Adipose tissue (tissue), 3 donors: ENCODE measurements around the gene HS6ST3. TPM values are rescaled to one million over a fixed set of nuclear protein-coding genes. Genes with fewer than 3 reads are reported as not detected.

Experiments
- H3K27ac ChIP-seq: one replicate; pipeline ENCODE4 v1.5.1; 2013; ENCODE audit warnings: low read depth, low read length
- WGBS, 3 donors: extraction: QIAGEN DNeasy Blood & Tissue Kit; methylation state at CpG; one replicate each; pipeline ENCODE4 v1.1.7; 2013; 5-methylcytosine and 5-hydroxymethylcytosine counted together
- polyA plus RNA-seq, 3 donors: library from polyadenylated mRNA; stranded (reverse); fragments of 200-250 nt; gene quantifications; one replicate each; pipeline ENCODE4 v1.2.3, GENCODE V29; 2013
- donor health status: healthy with polysubstance abuse.
- donor health status: Bipolar disorder and iron deficiency.
- donor health status: healthy.

The HS6ST3 gene
- polyA plus RNA-seq, 3 donors, result 0.07 to 0.47 (median 0.34) TPM

DNA sequence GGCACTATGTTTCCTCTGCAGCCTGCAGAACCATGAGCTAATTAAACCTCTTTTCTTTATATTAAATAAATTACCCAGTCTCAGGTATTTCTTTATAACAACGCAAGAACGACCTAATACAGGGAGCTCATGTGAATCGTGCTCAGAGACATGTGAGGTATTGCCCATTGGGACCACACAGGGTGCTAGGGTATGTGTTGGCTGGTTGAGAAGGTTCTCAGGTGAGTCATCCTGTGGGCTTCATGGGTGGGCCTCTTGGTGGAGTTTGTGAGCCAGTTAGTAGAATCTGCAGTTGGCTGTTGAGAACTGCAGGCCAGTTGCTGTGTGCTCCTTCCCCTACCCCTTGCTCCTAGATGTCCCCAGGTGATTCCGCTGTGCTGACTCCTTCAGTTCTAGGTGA is 163.0 kb downstream of the HS6ST3 start:
- WGBS, 3 donors, result 93 to 94% (median 94%) methylated on average over 4 of the region's 4 CpGs

DNA sequence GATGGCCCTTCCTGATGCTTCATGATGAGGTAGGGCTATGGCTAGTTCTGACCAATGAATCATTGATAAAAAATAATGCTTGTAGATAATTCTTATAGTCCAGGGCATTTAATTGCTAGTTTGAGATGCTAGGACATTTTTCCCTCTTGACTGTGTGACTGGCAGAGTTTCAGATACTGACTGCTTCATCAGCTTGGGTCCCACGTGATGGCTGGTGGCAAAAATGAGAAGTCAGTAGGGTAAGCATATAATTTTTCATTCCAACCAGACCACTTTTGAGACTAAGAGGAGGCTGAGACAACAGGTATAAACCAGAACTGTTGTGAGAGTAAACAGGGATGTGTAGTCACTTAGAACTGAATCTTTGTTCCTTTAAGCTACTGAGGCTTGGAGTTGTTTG is 183.3 kb downstream of the HS6ST3 start:
- no peak overlapping the region for H3K27ac ChIP-seq
- 58 to 69% (median 65%) methylated on average over 1 of the region's 1 CpG for WGBS, 3 donors

More for the DNA sequence above, 163.0 kb downstream of the HS6ST3 start:
- no peak overlapping the region for H3K27ac ChIP-seq

DNA sequence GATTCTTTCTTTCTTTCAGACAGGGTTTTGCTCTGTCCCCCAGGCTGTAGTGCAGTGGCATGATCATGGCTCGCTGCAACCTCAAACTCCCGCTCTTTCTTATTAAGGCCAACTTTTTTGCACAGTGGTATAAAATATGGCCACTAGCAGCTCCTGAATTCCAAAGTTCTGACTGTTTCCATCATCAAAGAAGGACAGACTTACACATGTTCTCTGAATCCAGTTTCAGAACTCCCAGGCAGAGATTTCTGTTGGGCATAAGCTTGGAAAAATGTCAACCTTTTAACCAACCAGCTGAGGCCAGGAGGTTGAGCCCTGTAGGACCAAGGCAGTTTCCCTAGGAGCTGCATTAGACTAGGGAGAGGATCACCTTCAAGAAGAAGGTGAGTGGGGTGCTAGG is 184.1 kb downstream of the HS6ST3 start:
- no peak overlapping the region for H3K27ac ChIP-seq
- WGBS, 3 donors, result 93 to 98% (median 97%) methylated on average over 2 of the region's 2 CpGs

DNA sequence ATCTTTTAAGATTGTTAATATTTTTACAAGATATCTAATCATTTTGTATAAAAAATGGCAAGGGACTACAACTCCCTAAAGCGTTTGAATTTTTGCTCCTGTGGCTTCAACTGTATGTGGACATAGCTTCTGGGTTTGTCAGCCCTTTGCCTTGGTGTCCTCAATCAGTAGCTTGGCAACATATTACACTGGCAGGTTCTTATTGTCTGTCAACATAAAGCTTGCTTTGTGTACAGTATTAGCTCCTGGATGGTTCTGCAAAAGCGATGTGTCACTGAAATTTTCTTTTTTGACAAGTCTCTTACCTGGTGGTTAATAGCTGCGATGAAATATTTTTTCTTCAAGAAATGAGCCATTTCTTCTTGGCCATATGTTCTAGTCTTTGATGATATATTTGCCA is 190.0 kb downstream of the HS6ST3 start:
- H3K27ac ChIP-seq, result no peak overlapping the region
- 73 to 92% (median 89%) methylated on average over 3 of the region's 3 CpGs for WGBS, 3 donors

DNA sequence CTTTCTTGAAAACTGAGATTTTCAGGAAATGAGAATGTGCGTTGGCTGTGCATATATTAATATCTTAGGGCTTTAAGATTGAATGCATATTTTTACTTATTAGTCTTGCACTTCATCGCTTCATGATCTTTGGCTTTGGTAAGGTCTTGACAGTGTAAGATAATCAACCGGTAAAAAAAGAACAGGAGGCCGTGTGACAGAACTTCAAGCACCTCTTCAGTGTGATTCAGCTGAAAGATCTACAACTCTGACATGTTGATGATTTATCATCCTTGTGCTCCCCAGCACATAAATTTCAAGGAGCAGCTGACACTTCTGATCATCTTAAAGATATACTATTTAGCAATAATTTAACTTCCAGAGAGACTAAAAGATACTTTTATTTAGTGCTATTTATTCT is 195.1 kb downstream of the HS6ST3 start:
- 74 to 83% (median 78%) methylated on average over 4 of the region's 4 CpGs for WGBS, 3 donors
- H3K27ac ChIP-seq, result no peak overlapping the region

DNA sequence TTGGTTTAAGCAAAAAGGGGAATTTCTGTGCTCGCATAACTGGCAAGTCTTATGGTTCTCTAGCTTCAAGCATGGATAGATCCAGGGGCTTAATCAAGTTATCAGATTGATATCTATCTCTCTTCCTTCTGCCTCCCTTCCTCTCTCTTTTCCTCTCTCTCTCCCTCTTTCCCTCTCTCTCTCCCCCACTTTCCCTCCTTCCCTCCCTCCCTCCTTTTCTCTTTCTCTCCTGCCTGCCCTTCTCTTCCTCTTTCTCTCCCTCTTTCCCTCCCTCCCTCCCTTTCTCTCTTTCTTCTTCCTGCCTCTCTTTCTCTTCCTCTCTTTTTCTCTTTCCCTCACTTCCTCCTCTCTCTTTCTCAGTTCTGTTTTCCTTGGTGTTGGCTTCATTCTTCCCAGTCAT is 195.8 kb downstream of the HS6ST3 start:
- WGBS, 3 donors, result 75 to 98% (median 95%) methylated on average over 1 of the region's 1 CpG
- H3K27ac ChIP-seq, result no peak overlapping the region

DNA sequence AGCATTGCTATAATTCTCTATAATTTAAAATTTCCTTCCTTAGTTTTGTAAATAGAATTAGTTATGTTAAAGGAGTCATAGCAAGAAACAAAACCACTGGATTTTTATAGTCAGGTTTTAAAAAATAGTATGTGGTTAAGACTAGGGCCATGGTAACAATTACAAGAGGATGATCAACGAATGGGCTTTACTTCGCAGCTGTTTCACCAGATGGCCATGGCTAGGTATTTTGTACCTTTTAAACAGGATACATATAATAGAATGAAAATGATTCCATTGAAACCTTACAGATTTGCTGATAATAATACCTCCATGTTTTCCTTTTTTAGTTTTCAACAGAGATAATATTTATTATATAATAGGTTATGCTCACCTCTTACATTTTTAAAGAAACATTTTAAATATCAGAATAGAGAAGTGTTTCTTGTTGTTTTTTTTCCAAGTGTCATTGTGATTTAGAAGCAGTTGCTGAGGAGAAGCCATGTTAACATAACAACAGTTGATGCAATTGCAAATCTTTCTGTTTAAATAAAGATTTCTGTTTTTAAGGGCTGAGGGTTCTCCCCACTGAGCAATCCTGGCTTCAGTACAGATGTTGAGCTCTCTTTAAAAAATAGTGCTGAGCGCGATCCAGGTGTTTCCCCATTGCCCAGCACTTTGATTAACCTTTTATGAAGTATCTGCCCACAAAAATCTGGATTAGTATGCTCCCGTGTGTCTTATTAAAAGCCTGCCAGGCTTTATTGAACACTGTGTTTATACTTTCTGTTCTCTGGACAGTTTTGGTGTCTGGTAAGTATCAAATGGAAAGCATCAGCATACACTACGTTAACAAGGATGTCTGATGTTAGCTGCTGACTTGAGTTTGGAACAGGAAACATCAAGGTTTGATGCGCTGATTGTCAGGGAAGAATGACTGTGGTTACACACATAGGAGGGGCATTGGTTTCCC is 205.3 kb downstream of the HS6ST3 start:
- H3K27ac ChIP-seq, result no peak overlapping the region
- 49 to 66% (median 52%) methylated on average over 7 of the region's 7 CpGs for WGBS, 3 donors

DNA sequence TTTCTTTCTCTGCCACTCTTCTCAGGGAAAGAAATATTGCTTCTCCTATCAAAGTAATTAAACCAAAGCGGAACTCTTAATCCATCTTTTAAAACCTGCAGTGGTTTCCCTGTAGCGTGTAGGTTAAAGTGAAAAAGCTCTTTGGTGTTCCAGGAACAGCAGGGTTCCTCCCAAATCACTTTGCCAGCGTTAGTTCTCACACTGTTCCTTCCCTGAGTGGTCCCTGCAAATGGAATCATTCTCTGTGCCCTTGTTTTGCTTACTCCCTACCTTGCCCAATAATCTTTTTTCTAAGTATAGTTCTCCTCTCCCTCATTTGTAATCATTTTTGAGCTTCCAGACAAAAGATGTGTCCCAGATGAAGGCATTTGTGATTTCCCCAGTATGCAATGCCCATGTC is 207.5 kb downstream of the HS6ST3 start:
- no peak overlapping the region for H3K27ac ChIP-seq
- WGBS, 3 donors, result 73 to 78% (median 77%) methylated on average over 3 of the region's 3 CpGs

DNA sequence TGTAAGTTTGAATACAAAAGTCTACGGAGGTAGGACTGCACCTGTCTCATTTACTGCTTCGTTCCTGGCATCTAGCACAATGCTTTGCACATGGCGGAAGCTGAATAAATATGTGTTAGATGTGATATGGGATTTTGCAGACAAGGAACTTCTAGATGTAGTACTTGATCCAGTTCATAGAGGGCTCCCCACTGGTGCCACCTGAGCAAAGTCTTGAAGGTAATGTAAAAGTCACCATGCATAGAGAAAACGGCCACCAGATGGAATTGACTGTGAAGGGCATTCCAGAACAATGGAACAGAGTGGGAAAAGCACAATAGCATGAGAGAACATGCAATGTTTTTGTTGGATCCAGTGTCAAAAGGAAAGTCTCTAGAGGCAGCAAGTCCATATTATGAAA is 209.3 kb downstream of the HS6ST3 start:
- no peak overlapping the region for H3K27ac ChIP-seq
- WGBS, 3 donors, result 75 to 90% (median 84%) methylated on average over 4 of the region's 4 CpGs

DNA sequence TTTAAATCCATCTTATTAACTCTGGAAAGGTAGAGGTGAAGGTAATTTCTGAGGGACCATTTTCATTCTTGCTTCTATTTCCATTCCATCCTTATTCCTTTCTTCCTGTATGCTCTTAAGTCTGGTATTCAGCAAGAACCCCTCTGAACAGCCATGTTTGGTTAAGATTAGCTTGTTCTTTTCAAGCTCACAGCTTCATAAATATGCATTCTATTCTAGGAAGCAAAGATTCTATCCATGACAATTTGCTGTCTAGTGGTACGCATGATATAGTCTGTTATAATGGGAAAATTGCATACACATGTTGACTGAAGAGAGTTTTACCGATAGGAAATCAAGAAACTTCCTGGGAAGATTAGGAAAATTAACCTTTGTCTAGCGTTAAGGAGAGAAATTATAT is 218.7 kb downstream of the HS6ST3 start:
- 75 to 80% (median 76%) methylated on average over 3 of the region's 3 CpGs for WGBS, 3 donors

DNA sequence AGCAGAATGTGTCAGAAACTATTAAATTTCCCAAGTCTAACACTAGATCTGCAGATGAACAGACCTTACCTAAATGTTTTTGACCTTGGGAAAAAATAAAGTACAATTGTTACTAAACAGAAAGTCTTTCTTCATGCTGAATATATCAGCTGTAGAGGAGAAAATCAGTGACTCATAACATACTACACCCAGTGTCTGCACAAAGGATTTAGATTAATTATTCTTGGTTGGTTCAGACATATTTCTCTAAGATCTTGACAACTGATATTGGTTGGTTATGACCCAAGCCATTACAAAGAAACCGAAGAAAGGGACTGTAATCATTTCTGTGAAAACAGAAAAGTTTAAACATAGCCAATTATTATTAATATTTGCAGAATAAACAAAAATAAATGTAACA is 225.1 kb downstream of the HS6ST3 start:
- 23 to 71% (median 57%) methylated on average over 1 of the region's 1 CpG for WGBS, 3 donors

More for the DNA sequence above, 218.7 kb downstream of the HS6ST3 start:
- no peak overlapping the region for H3K27ac ChIP-seq

DNA sequence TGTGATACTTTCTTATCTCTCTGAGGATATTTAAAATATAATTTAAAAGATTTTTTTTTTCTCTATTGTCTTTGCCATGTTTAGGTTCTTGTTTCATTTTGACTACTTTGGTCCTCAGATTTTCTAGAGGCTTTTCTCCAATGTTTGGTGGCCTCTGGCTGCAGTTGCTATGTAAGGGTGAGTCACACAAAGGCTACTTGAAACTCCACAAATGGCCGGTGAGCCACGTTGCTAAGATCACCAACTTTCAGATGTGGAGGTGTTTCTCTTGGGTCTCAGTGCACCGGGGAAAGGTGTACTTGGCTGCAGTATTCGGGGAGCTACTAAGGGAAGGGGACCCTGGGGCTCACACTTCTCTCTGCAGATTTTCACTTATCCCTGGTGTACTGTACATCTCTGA is 248.1 kb downstream of the HS6ST3 start:
- no peak overlapping the region for H3K27ac ChIP-seq
- 86 to 93% (median 88%) methylated on average over 4 of the region's 4 CpGs for WGBS, 3 donors

More for the DNA sequence above, 225.1 kb downstream of the HS6ST3 start:
- H3K27ac ChIP-seq, result no peak overlapping the region

DNA sequence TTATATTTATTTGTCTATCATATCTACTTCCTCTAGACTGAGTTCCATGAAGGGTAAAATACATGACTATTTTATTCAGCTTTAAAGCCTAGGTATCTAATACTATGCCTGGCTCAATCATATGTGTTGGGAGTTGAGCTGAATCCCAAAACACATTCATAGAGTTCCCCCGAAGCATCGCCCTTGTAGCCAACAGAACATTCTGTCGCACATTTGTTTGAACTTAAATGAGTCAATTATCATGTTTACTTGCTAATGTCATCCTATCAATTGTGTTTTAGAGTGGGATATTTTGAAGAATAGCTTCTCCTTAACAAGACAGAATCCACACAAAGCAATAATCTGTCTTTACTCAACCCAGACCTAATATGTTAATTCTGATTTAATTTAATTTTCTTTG is 252.4 kb downstream of the HS6ST3 start:
- 88 to 91% (median 90%) methylated on average over 3 of the region's 3 CpGs for WGBS, 3 donors
- H3K27ac ChIP-seq, result no peak overlapping the region

DNA sequence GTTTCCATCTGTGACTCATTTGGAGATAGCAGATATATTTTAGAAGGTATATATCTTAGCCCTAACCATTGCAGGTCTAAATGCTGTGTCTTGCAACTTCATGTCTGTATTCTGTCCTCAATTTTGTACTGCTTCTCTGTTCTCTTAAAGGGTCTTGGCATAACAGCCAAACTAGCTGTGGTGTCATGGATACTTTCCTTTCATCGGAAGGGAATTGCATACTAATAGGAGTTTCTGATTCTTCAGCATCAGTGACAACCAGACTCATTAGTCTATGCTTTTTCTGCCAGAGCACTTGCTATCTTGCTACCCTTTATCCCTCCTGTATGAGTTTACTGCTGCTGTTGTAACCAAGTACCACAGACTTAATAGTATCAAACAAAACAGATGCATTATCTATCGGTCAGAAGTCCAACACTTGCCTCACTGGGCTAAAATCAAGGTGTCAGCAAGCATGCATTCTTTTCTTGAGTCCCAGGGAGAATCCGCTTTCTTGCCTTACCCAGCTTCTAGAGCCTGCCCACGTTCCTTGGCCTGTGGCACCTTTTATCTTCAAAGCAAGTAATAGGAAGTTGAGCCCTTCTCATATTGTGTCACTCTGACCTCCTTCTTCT is 253.1 kb downstream of the HS6ST3 start:
- WGBS, 3 donors, result 81 to 86% (median 82%) methylated on average over 4 of the region's 4 CpGs
- no peak overlapping the region for H3K27ac ChIP-seq

DNA sequence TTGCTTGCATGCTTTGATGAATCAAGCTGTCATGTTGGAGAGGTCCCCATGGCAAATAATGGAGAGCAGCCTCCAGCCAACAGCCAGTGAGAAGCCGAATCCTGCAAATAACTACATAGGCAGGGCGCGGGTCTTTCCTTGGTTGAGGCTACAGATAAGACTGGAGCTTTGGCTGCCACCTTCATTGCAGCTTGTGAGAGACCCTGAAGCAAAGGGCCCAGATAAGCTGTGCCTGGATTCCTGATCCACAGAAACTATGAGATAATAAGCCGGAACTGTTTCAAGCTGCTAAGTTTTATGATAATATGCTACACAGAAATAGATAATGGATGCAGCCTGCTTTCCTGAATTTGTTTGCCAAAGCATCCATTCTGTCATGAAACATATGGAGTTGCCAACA is 257.0 kb downstream of the HS6ST3 start:
- H3K27ac ChIP-seq, result no peak overlapping the region
- WGBS, 3 donors, result 89 to 94% (median 93%) methylated on average over 4 of the region's 4 CpGs

DNA sequence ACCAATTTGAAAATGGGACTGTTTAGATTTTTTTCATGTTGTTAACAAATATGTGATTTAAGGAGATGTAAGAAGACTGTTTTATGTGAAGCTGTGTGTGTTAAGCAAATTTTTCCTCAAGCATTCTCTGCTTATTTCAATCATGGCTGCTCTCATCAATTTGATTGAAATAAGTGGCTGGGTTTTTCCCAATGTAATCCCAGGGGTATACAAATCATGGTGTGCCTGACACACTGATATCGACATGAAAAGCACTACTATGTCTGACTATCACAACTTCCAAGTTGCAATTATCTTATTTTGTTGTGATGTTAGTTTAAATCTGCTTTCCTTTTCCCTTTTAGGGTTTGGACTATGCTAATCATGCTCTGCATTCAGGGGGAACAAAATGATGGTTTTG is 283.7 kb downstream of the HS6ST3 start:
- 73 to 79% (median 74%) methylated on average over 1 of the region's 1 CpG for WGBS, 3 donors
- no peak overlapping the region for H3K27ac ChIP-seq

DNA sequence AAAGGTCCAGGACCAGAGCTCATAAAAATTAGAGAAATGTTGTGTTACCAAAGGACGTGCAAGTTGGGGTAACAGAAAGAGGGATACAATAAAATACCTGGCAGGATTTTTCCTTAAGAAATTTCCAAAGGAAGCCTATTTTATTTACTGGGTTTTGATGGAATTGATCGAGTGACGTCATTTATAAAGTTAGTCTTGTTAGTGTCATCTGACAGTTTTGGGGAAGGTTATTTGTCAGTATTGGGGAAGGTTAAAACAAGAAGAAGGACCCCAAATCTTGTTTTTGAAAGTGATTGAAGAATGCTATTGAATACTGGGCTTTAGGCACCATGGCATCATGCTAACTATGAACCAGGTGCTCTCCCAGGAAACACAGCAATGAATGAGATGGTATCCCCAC is 287.9 kb downstream of the HS6ST3 start:
- H3K27ac ChIP-seq, result no peak overlapping the region
- WGBS, 3 donors, result 88 to 91% (median 88%) methylated on average over 3 of the region's 3 CpGs

DNA sequence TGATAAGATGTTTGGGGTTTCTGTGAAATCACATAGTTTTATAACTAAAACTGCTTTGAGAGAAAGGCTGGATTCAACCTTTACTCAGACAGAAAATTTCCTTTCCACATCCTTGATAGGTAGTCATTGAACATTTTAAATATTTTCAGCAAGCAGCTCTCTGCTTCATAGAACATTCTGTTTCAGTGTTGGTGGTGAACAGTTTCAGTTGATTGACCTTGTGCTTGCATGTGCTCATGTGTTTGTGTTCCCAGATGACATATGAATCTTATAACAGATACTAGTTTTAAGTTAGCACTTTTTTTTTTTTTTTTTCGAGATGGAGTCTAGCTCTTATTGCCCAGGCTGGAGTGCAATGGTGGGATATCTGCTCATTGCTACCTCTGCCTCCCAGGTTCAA is 290.1 kb downstream of the HS6ST3 start:
- 67 to 90% (median 75%) methylated on average over 1 of the region's 1 CpG for WGBS, 3 donors
- no peak overlapping the region for H3K27ac ChIP-seq

DNA sequence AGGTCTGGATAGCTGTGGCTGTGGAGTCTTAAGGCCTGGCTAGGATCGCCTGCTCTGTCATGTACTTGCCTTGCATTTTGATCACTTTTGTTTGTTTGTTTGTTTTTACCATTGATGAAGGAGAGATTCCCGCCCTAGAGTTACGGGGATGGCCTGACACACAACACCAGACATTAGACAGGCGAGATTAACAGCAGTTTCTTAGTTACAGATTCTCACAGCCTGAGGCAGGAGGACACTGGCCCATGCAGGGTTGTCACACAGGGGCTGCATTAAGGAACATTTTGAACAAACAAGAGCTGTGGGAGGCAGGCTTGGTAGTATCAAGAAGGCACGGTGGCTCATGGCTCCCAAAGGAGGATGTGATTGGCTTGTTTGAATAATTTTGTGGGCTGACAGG is 291.8 kb downstream of the HS6ST3 start:
- H3K27ac ChIP-seq, result no peak overlapping the region
- 73 to 81% (median 77%) methylated on average over 5 of the region's 5 CpGs for WGBS, 3 donors

DNA sequence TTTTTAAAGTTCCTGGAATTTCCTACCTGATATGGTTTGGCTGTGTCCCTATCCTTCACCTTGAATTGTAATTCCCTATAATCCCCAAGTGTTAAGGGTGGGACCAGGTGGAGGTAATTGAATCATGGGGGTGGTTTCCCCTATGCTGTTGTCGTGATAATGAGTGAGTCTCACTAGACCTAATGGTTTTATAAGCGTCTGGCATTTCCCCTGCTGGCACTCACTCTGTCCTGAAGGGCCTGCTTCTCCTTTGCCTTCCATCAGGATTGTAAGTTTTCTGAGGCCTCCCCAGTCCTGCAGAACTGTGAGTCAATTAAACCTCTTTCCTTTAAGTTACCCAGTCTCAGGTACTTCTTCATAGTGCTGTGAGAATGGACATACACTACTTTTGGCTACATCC is 298.7 kb downstream of the HS6ST3 start:
- 39 to 59% (median 44%) methylated on average over 2 of the region's 2 CpGs for WGBS, 3 donors
- H3K27ac ChIP-seq, result no peak overlapping the region
